HepG2 (cell line): ENCODE measurements around the gene MIDN. TPM values are rescaled to one million over a fixed set of nuclear protein-coding genes. Genes with fewer than 3 reads are reported as not detected.

Experiments used
- CHCHD3 ChIP-seq: sonication (generic); formaldehyde crosslinking; IDR thresholded peaks from 2 replicates; pipeline ENCODE4 v1.8.0; 2022; ENCODE audit warnings: mild to moderate bottlenecking, missing genetic modification reagents, moderate library complexity
- CSRNP2 ChIP-seq: sonication (generic); formaldehyde crosslinking; conservative IDR thresholded peaks from 2 replicates; pipeline ENCODE4 v1.8.0; 2022; ENCODE audit warnings: low read depth, missing genetic modification reagents
- FIP1L1 ChIP-seq: fragments of 200-400 bp; formaldehyde crosslinking; IDR thresholded peaks from 2 replicates; pipeline ENCODE4 v1.6.1; 2018; ENCODE audit warnings: low read depth, mild to moderate bottlenecking, low read length, moderate library complexity, borderline replicate concordance; ENCODE audit not compliant: insufficient read depth
- HDAC2 ChIP-seq: sonication (generic); formaldehyde crosslinking; IDR thresholded peaks from 2 replicates; pipeline ENCODE4 v1.4.0; 2020; ENCODE audit warnings: missing genetic modification reagents
- MBNL3 ChIP-seq: fragments of 250-450 bp; sonication (Bioruptor Pico); conservative IDR thresholded peaks from 2 replicates; pipeline ENCODE4 v1.8.0; 2022; ENCODE audit warnings: mild to moderate bottlenecking, inconsistent platforms
- MEIS1 ChIP-seq: sonication (generic); formaldehyde crosslinking; IDR thresholded peaks from 2 replicates; pipeline ENCODE4 v1.9.0; 2021; ENCODE audit warnings: mild to moderate bottlenecking, missing genetic modification reagents, moderate library complexity, borderline replicate concordance
- MIER2 ChIP-seq: IDR thresholded peaks from 2 replicates; pipeline ENCODE4 v1.6.1; 2016; ENCODE audit warnings: missing biosample characterization, missing genetic modification reagents
- NFE2L1 ChIP-seq: sonication (generic); formaldehyde crosslinking; IDR thresholded peaks from 2 replicates; pipeline ENCODE4 v1.4.0; 2020; ENCODE audit warnings: missing genetic modification reagents, mild to moderate bottlenecking, borderline replicate concordance
- RFX5 ChIP-seq: IDR thresholded peaks from 2 replicates; pipeline ENCODE4 v1.6.1; 2011; ENCODE audit warnings: low read depth, low read length, improper control_type of control experiment
- RORA ChIP-seq: sonication (generic); formaldehyde crosslinking; IDR thresholded peaks from 2 replicates; pipeline ENCODE4 v1.5.0; 2020; ENCODE audit warnings: mild to moderate bottlenecking, missing genetic modification reagents, moderate library complexity
- SKI ChIP-seq: fragments of 450-650 bp; IDR thresholded peaks from one replicate; pipeline ENCODE4 v1.6.1; 2018; ENCODE audit warnings: mild to moderate bottlenecking; ENCODE audit not compliant: partially characterized antibody
- SSRP1 ChIP-seq: IDR thresholded peaks from 2 replicates; pipeline ENCODE4 v1.6.1; 2016; ENCODE audit warnings: control low read depth
- USF2 ChIP-seq, 2 experiments: sonication (generic) in 1 of 2; formaldehyde crosslinking in 1 of 2; IDR thresholded peaks; 2 replicates each; pipeline versions ENCODE4 v1.5.1 to v1.6.1; 2011 to 2020; ENCODE audit warnings: borderline replicate concordance in 1 of 2, low read depth in 1 of 2, low read length in 1 of 2, mild to moderate bottlenecking in 1 of 2, missing genetic modification reagents in 1 of 2, moderate library complexity in 1 of 2
- ZNF280D ChIP-seq: sonication (generic); formaldehyde crosslinking; IDR thresholded peaks from 2 replicates; pipeline ENCODE4 v1.5.1; 2020; ENCODE audit warnings: mild to moderate bottlenecking, missing genetic modification reagents
- ZNF343 ChIP-seq: sonication (generic); formaldehyde crosslinking; IDR thresholded peaks from 2 replicates; pipeline ENCODE4 v1.4.0; 2020; ENCODE audit warnings: mild to moderate bottlenecking, missing genetic modification reagents
- ZNF430 ChIP-seq: sonication (generic); formaldehyde crosslinking; IDR thresholded peaks from 2 replicates; pipeline ENCODE4 v1.9.0; 2021; ENCODE audit warnings: mild to moderate bottlenecking, missing genetic modification reagents
- ZNF501 ChIP-seq: sonication (generic); formaldehyde crosslinking; IDR thresholded peaks from 2 replicates; pipeline ENCODE4 v1.5.1; 2020; ENCODE audit warnings: mild to moderate bottlenecking, moderate library complexity, missing genetic modification reagents
- ZNF543 ChIP-seq: sonication (generic); formaldehyde crosslinking; IDR thresholded peaks from 2 replicates; pipeline ENCODE4 v1.4.0; 2020; ENCODE audit warnings: mild to moderate bottlenecking, missing genetic modification reagents
- ZNF691 ChIP-seq: sonication (generic); formaldehyde crosslinking; IDR thresholded peaks from 2 replicates; pipeline ENCODE4 v1.4.0; 2020; ENCODE audit warnings: missing genetic modification reagents, low read depth, mild to moderate bottlenecking, borderline replicate concordance
- ZNF792 ChIP-seq: IDR thresholded peaks from 2 replicates; pipeline ENCODE4 v1.6.1; 2016
- polyA plus RNA-seq, 8 experiments: library from polyadenylated mRNA; depleted of rRNA in 3 of 8; stranded (reverse) in 7 of 8; unstranded in 1 of 8; fragments of >200 nt; fragmentation: Illumina TruSeq in 4 of 8; extraction: Trizol in 4 of 8; gene quantifications; 2 replicates each; pipeline versions ENCODE4 v1.2.1 to v1.2.3, GENCODE V29; 2011 to 2016; ENCODE audit warnings: low read depth in 4 of 8, missing spikeins in 1 of 8, mixed read lengths in 1 of 8; ENCODE audit not compliant: insufficient read depth in 1 of 8
- total RNA-seq, 5 experiments: library from RNA; depleted of rRNA; stranded (reverse); fragments of >200 nt; fragmentation: Illumina TruSeq; extraction: Trizol; gene quantifications; 2 replicates each; pipeline ENCODE4 v1.2.3, GENCODE V29; 2016; ENCODE audit warnings: low read depth in 1 of 5
- TF ChIP-seq, protein P1 (sequence below): sonication (generic); formaldehyde crosslinking; IDR thresholded peaks from 2 replicates; pipeline ENCODE4 v1.4.0; 2020; ENCODE audit warnings: mild to moderate bottlenecking, missing genetic modification reagents

Gene MIDN
- total and polyA plus RNA-seq, 2 of the 13 experiments (the other 11 are each of a cell fraction or from before 2014, with no cell fraction given): 8.4 to 18.0 TPM

- TF ChIP-seq SSRP1 (CRISPR knock-in tag): peak; percentile 96; the same call in 1 of the 2 replicates
- peak; percentile 79 for TF ChIP-seq HDAC2 (CRISPR knock-in tag)
- peak; percentile 84; the same call in 1 of the 2 replicates for TF ChIP-seq MEIS1 (CRISPR knock-in tag)
- no peak for TF ChIP-seq MBNL3 (CRISPR knock-in tag)
- no peak for TF ChIP-seq NFE2L1 (CRISPR knock-in tag)
- TF ChIP-seq FIP1L1: peak; percentile 84
- TF ChIP-seq ZNF792 (CRISPR knock-in tag): peak; percentile 97; the same call in 1 of the 2 replicates
- TF ChIP-seq ZNF543 (CRISPR knock-in tag): peak; percentile 53; the same call in 1 of the 2 replicates
- TF ChIP-seq ZNF430 (CRISPR knock-in tag): peak; percentile 82
- peak; percentile 82; the same call in 1 of the 2 replicates for TF ChIP-seq ZNF343 (CRISPR knock-in tag)
- TF ChIP-seq, protein P1, sequence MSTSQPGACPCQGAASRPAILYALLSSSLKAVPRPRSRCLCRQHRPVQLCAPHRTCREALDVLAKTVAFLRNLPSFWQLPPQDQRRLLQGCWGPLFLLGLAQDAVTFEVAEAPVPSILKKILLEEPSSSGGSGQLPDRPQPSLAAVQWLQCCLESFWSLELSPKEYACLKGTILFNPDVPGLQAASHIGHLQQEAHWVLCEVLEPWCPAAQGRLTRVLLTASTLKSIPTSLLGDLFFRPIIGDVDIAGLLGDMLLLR: no peak
- no peak for TF ChIP-seq CSRNP2 (CRISPR knock-in tag)
- peak; percentile 78 for TF ChIP-seq ZNF691
- TF ChIP-seq USF2 (IDR thresholded peaks at IDR 0.05; ENCODE audit: low read depth, low read length): peak; percentile 19; the same call in 1 of the 2 replicates
- peak; percentile 60; the same call in 1 of the 2 replicates for TF ChIP-seq USF2 (CRISPR knock-in tag; IDR thresholded peaks at IDR 0.05; ENCODE audit: borderline replicate concordance)
- TF ChIP-seq SKI: peak; percentile 89
- TF ChIP-seq MIER2: no peak
- no peak for TF ChIP-seq RFX5
- TF ChIP-seq ZNF280D (CRISPR knock-in tag): peak; percentile 81; the same call in 1 of the 2 replicates
- no peak for TF ChIP-seq CHCHD3
- peak; percentile 70; the same call in 1 of the 2 replicates for TF ChIP-seq ZNF501 (CRISPR knock-in tag)
- TF ChIP-seq RORA (CRISPR knock-in tag): no peak
Observed at GRCh38 chr19:1259206-1259875, 11.0 kb downstream of the MIDN start (continued).
